HepG2 (cell line): Measurements from ENCODE around the gene MXI1. TPM values are rescaled to one million over a fixed set of nuclear protein-coding genes. Genes with fewer than 3 reads are reported as not detected.

Experiments used
- ATAC-seq: fragments of 200-7000 bp; cut with Tn5 transposase; 3 replicates; pipeline ENCODE4 v1.9.1; 2020; ENCODE audit warnings: mild to moderate bottlenecking, moderate library complexity
- BruUV-seq: library from RNA; stranded (reverse); fragments of 400-500 nt; replicated peaks from 2 replicates; lab custom pipeline; 2021; lab: Mats Ljungman, UMichigan
- CTCF ChIA-PET: fragments of 300-600 bp; formaldehyde crosslinking; extraction: SDS; loops from one replicate; lab custom pipeline; 2021; ENCODE audit warnings: low total read pairs, inconsistent platforms, low intra/inter-chr PET ratio; lab: Yijun Ruan, JAX
- POLR2A ChIA-PET: fragments of 350-600 bp; sonication (Branson Sonifier 250); formaldehyde crosslinking; loops from one replicate; lab custom pipeline; 2020; ENCODE audit warnings: antibody characterized with exemption, inconsistent platforms; lab: Yijun Ruan, JAX
- DNase-seq: peaks from one replicate; pipeline ENCODE4 v3.0.0-alpha.2; 2015; ENCODE audit warnings: low spot score
- FAIRE-seq: peaks from 3 replicates; lab custom pipeline; 2011; peaks lifted over from hg19 to GRCh38; lab: Jason Lieb, UNC
- H2AFZ ChIP-seq: one replicate; pipeline ENCODE4 v1.6.1; 2011; ENCODE audit warnings: low read length, inconsistent platforms
- H3K27ac ChIP-seq: fragments of 300-600 bp; 3 replicates; pipeline ENCODE4 v1.8.0; 2011; ENCODE audit warnings: mixed run types, mild to moderate bottlenecking, mixed read lengths, low read length, inconsistent platforms; ENCODE audit not compliant: insufficient read depth; ENCODE audit errors: extremely low read length
- H3K27me3 ChIP-seq, 2 experiments: fragments of 200-600 bp in 1 of 2; 2 replicates in 1 of 2; 3 replicates in 1 of 2; pipeline versions ENCODE4 v1.6.0 to v1.8.0; 2011; ENCODE audit warnings: low read length in 2 of 2, mild to moderate bottlenecking in 2 of 2, moderate library complexity in 2 of 2, inconsistent platforms in 1 of 2; ENCODE audit not compliant: insufficient read depth in 2 of 2, control insufficient read depth in 1 of 2
- H3K36me3 ChIP-seq, 2 experiments: fragments of 200-600 bp in 1 of 2; replicated peaks in 1 of 2; 2 replicates in 1 of 2; 3 replicates in 1 of 2; pipeline versions ENCODE4 v1.5.1 to v1.8.0; 2011; ENCODE audit warnings: low read length in 2 of 2, inconsistent platforms in 1 of 2; ENCODE audit not compliant: insufficient read depth in 2 of 2, control insufficient read depth in 1 of 2
- H3K4me1 ChIP-seq: 2 replicates; pipeline ENCODE4 v1.5.1; 2012; ENCODE audit warnings: low read length, inconsistent platforms; ENCODE audit not compliant: insufficient read depth
- H3K4me2 ChIP-seq: 2 replicates; pipeline ENCODE4 v1.6.0; 2011; ENCODE audit warnings: low read depth, low read length, inconsistent platforms
- H3K4me3 ChIP-seq, 3 experiments: fragments of 200-600 bp in 1 of 3; sonication (generic), shearing (Covaris generic) in 1 of 3; replicated peaks in 1 of 3; 2 replicates each; pipeline ENCODE4 v1.5.1; 2011 to 2016; ENCODE audit warnings: low read length in 3 of 3, inconsistent platforms in 2 of 3, low read depth in 2 of 3, mild to moderate bottlenecking in 2 of 3, control low read depth in 1 of 3, mixed read lengths in 1 of 3; ENCODE audit not compliant: insufficient read depth in 1 of 3
- H3K79me2 ChIP-seq: one replicate; pipeline ENCODE4 v1.6.1; 2011; ENCODE audit warnings: low read length, inconsistent platforms; ENCODE audit not compliant: insufficient read depth
- H3K9ac ChIP-seq: 2 replicates; pipeline ENCODE4 v1.6.0; 2011; ENCODE audit warnings: mild to moderate bottlenecking, low read depth, low read length, inconsistent platforms; ENCODE audit not compliant: insufficient read depth
- H3K9me3 ChIP-seq: 2 replicates; pipeline ENCODE4 v1.5.1; 2012; ENCODE audit warnings: mild to moderate bottlenecking, low read length
- H4K20me1 ChIP-seq: 2 replicates; pipeline ENCODE4 v1.6.0; 2011; ENCODE audit warnings: inconsistent platforms, mild to moderate bottlenecking, low read length, moderate library complexity; ENCODE audit not compliant: insufficient read depth
- HHEX ChIP-seq: IDR thresholded peaks from 2 replicates; pipeline ENCODE4 v1.6.1; 2016; ENCODE audit warnings: control low read depth
- KDM6A ChIP-seq: IDR thresholded peaks from 2 replicates; pipeline ENCODE4 v1.6.1; 2016; ENCODE audit warnings: low read depth
- PAF1 ChIP-seq: IDR thresholded peaks from 2 replicates; pipeline ENCODE4 v1.6.1; 2016; ENCODE audit warnings: missing genetic modification reagents, missing compliant biosample characterization
- PAWR ChIP-seq: sonication (generic); formaldehyde crosslinking; IDR thresholded peaks from 2 replicates; pipeline ENCODE4 v1.4.0; 2020; ENCODE audit warnings: missing genetic modification reagents, mild to moderate bottlenecking, borderline replicate concordance
- REPIN1 ChIP-seq: sonication (generic); formaldehyde crosslinking; IDR thresholded peaks from 2 replicates; pipeline ENCODE4 v1.8.0; 2022; ENCODE audit warnings: missing genetic modification reagents, low read depth, mild to moderate bottlenecking, borderline replicate concordance
- SSRP1 ChIP-seq: IDR thresholded peaks from 2 replicates; pipeline ENCODE4 v1.6.1; 2016; ENCODE audit warnings: control low read depth
- TBX3 ChIP-seq: fragments of 450-650 bp; IDR thresholded peaks from 2 replicates; pipeline ENCODE4 v1.6.1; 2017; ENCODE audit warnings: antibody characterized with exemption, mild to moderate bottlenecking, inconsistent platforms, borderline replicate concordance
- ZBTB8A ChIP-seq: sonication (generic); formaldehyde crosslinking; IDR thresholded peaks from 2 replicates; pipeline ENCODE4 v1.4.0; 2020; ENCODE audit warnings: mild to moderate bottlenecking, low read depth, missing genetic modification reagents, borderline replicate concordance
- ZNF350 ChIP-seq: sonication (generic); formaldehyde crosslinking; IDR thresholded peaks from 2 replicates; pipeline ENCODE4 v1.4.0; 2020; ENCODE audit warnings: mild to moderate bottlenecking, low read depth, missing genetic modification reagents, borderline replicate concordance
- ZNF44 ChIP-seq: sonication (generic); formaldehyde crosslinking; IDR thresholded peaks from 2 replicates; pipeline ENCODE4 v1.5.1; 2020; ENCODE audit warnings: mild to moderate bottlenecking, missing genetic modification reagents
- ZNF441 ChIP-seq: sonication (generic); formaldehyde crosslinking; IDR thresholded peaks from 2 replicates; pipeline ENCODE4 v1.7.0; 2021; ENCODE audit warnings: missing genetic modification reagents, borderline replicate concordance
- ZNF451 ChIP-seq: sonication (generic); formaldehyde crosslinking; IDR thresholded peaks from 2 replicates; pipeline ENCODE4 v1.5.0; 2020; ENCODE audit warnings: mild to moderate bottlenecking, missing genetic modification reagents
- ZNF512B ChIP-seq: sonication (generic); formaldehyde crosslinking; IDR thresholded peaks from 2 replicates; pipeline ENCODE4 v1.5.1; 2020; ENCODE audit warnings: missing genetic modification reagents, mild to moderate bottlenecking, borderline replicate concordance
- ZNF558 ChIP-seq: sonication (generic); formaldehyde crosslinking; IDR thresholded peaks from 2 replicates; pipeline ENCODE4 v1.9.0; 2022; ENCODE audit warnings: mild to moderate bottlenecking, missing genetic modification reagents, borderline replicate concordance
- ZNF724P ChIP-seq: sonication (generic); formaldehyde crosslinking; IDR thresholded peaks from 2 replicates; pipeline ENCODE4 v1.8.0; 2022; ENCODE audit warnings: missing genetic modification reagents, borderline replicate concordance
- ZNF792 ChIP-seq: IDR thresholded peaks from 2 replicates; pipeline ENCODE4 v1.6.1; 2016
- ZNF841 ChIP-seq: sonication (generic); formaldehyde crosslinking; IDR thresholded peaks from 2 replicates; pipeline ENCODE4 v1.8.1; 2023; ENCODE audit warnings: missing genetic modification reagents, borderline replicate concordance
- WGBS: methylation state at CpG from one replicate; pipeline ENCODE4 v1.1.6; 2017; ENCODE audit warnings: low lambda C conversion rate; 5-methylcytosine and 5-hydroxymethylcytosine counted together
- in situ Hi-C: cut with HindIII; loops from 2 replicates; pipeline ENCODE4 v1.10.0; 2017; ENCODE audit warnings: low pct_unique_long_range_greater_than_20kb; ENCODE audit not compliant: extremely low pct_ligation_motif_present
- intact Hi-C: fragments of 100-400 bp; cut with micrococcal nuclease; formaldehyde crosslinking; loops from one replicate; pipeline ENCODE4 v1.10.0; 2022; ENCODE audit not compliant: unreplicated experiment
- polyA plus RNA-seq, 8 experiments: library from polyadenylated mRNA; depleted of rRNA in 3 of 8; stranded (reverse) in 7 of 8; unstranded in 1 of 8; fragments of >200 nt; fragmentation: Illumina TruSeq in 4 of 8; extraction: Trizol in 4 of 8; gene quantifications; 2 replicates each; pipeline versions ENCODE4 v1.2.1 to v1.2.3, GENCODE V29; 2011 to 2016; ENCODE audit warnings: low read depth in 4 of 8, missing spikeins in 1 of 8, mixed read lengths in 1 of 8; ENCODE audit not compliant: insufficient read depth in 1 of 8
- total RNA-seq, 5 experiments: library from RNA; depleted of rRNA; stranded (reverse); fragments of >200 nt; fragmentation: Illumina TruSeq; extraction: Trizol; gene quantifications; 2 replicates each; pipeline ENCODE4 v1.2.3, GENCODE V29; 2016; ENCODE audit warnings: low read depth in 1 of 5
- TF ChIP-seq, protein P1 (sequence below): fragments of 450-650 bp; IDR thresholded peaks from 2 replicates; pipeline ENCODE4 v1.6.1; 2017; ENCODE audit warnings: mild to moderate bottlenecking

The MXI1 gene
- total and polyA plus RNA-seq, 2 of the 13 experiments (the other 11 are each of a cell fraction or from before 2014, with no cell fraction given), result 6.6 to 22.0 TPM

GRCh38 chr10:110317866-110318850 lies 110.8 kb downstream of the MXI1 start:
- H2AFZ ChIP-seq, result no peak overlapping the region
- FAIRE-seq (no peak), ATAC-seq (no peak), DNase-seq (no peak)
- H3K36me3 ChIP-seq, result no peaks in the 10 kb centered on the region
- peaks cover 0 to 11% of the 10 kb centered on the region in 2 experiments; a peak in 1 of 5 replicates for H3K27me3 ChIP-seq
- TF ChIP-seq, protein P1, sequence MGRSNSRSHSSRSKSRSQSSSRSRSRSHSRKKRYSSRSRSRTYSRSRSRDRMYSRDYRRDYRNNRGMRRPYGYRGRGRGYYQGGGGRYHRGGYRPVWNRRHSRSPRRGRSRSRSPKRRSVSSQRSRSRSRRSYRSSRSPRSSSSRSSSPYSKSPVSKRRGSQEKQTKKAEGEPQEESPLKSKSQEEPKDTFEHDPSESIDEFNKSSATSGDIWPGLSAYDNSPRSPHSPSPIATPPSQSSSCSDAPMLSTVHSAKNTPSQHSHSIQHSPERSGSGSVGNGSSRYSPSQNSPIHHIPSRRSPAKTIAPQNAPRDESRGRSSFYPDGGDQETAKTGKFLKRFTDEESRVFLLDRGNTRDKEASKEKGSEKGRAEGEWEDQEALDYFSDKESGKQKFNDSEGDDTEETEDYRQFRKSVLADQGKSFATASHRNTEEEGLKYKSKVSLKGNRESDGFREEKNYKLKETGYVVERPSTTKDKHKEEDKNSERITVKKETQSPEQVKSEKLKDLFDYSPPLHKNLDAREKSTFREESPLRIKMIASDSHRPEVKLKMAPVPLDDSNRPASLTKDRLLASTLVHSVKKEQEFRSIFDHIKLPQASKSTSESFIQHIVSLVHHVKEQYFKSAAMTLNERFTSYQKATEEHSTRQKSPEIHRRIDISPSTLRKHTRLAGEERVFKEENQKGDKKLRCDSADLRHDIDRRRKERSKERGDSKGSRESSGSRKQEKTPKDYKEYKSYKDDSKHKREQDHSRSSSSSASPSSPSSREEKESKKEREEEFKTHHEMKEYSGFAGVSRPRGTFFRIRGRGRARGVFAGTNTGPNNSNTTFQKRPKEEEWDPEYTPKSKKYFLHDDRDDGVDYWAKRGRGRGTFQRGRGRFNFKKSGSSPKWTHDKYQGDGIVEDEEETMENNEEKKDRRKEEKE, result no peak
- no peak for TF ChIP-seq ZNF350
- TF ChIP-seq REPIN1, result no peak
- no peak for TF ChIP-seq PAWR (CRISPR knock-in tag)
- no peak for TF ChIP-seq HHEX (CRISPR knock-in tag)
- TF ChIP-seq PAF1 (CRISPR knock-in tag), result no peak
- no peak for TF ChIP-seq ZNF558 (CRISPR knock-in tag)
- no peak for TF ChIP-seq ZNF724P (CRISPR knock-in tag)
- TF ChIP-seq TBX3, result no peak
- TF ChIP-seq ZNF792, result no peak
- TF ChIP-seq ZNF44, result no peak
- no peak for TF ChIP-seq ZNF841
- no peak for TF ChIP-seq KDM6A (CRISPR knock-in tag)
- TF ChIP-seq ZNF441 (CRISPR knock-in tag), result no peak
- no peak for TF ChIP-seq SSRP1 (CRISPR knock-in tag)
- no peak for TF ChIP-seq ZBTB8A (CRISPR knock-in tag)
- no peak for TF ChIP-seq ZNF512B (CRISPR knock-in tag)
- no peak for TF ChIP-seq ZNF451 (CRISPR knock-in tag)
- H3K9ac ChIP-seq, result no peak overlapping the region
- CTCF ChIA-PET, result no interaction called here
- H3K4me2 ChIP-seq, result no peak overlapping the region
- intact Hi-C loops, result no loop called here
- in situ Hi-C loops, result no loop called here
- H3K79me2 ChIP-seq, result no peaks in the 10 kb centered on the region
- H4K20me1 ChIP-seq, result no peaks in the 10 kb centered on the region
- H3K4me1 ChIP-seq, result no peaks in the 10 kb centered on the region
- POLR2A ChIA-PET, result no interaction called here
- H3K4me3 ChIP-seq, result no peak overlapping the region
- 35% methylated on average over 15 of the region's 15 CpGs for WGBS
- H3K27ac ChIP-seq, result no peak overlapping the region
- BruUV-seq, result no TSS peak
- no peaks in the 10 kb centered on the region for H3K9me3 ChIP-seq
